GM19395 (cell line): ENCODE measurements around the gene PCNX1.
"Not testable (repeated sequence)": the region's sequence is repeated elsewhere in the genome, so short reads cannot be mapped to it uniquely, and the experiment has no call there.

Source experiments
- ATAC-seq: cut with Tn5 transposase; IDR thresholded peaks from one replicate; pipeline ENCODE4 v1.9.1; 2021; ENCODE audit warnings: mild to moderate bottlenecking, moderate library complexity; ENCODE audit not compliant: unreplicated experiment

The PCNX1 gene

GRCh38 chr14:71141701-71142374, 234.6 kb downstream of the PCNX1 start:
- no peak for ATAC-seq

- no peak for ATAC-seq
These were observed 235.2 kb downstream of the PCNX1 start for GRCh38 chr14:71142375-71143038.

GRCh38 chr14:71143381-71144290, 236.4 kb downstream of the PCNX1 start:
- no peak for ATAC-seq

GRCh38 chr14:71147335-71147734, 240.1 kb downstream of the PCNX1 start:
- not testable (repeated sequence) for ATAC-seq

GRCh38 chr14:71148627-71149026, 241.4 kb downstream of the PCNX1 start:
- no peak for ATAC-seq

GRCh38 chr14:71150737-71151136, 243.5 kb downstream of the PCNX1 start:
- no peak for ATAC-seq

- no peak for ATAC-seq
These were observed 248.5 kb downstream of the PCNX1 start for GRCh38 chr14:71155743-71156142.

- no peak for ATAC-seq
These were observed 256.0 kb downstream of the PCNX1 start for GRCh38 chr14:71163050-71163841.

GRCh38 chr14:71163842-71164629, 256.8 kb downstream of the PCNX1 start:
- no peak for ATAC-seq
